Fibroblast of villous mesenchyme (primary cell): ENCODE data around the gene GNG8. TPM values are rescaled to one million over a fixed set of nuclear protein-coding genes. Genes with fewer than 3 reads are reported as not detected.

Experiments
- DNase-seq: peaks from one replicate; pipeline ENCODE4 v3.0.0-alpha.2; 2010; ENCODE audit warnings: low read depth
- H3K4me3 ChIP-seq: 2 replicates; pipeline ENCODE4 v1.5.1; 2011; ENCODE audit warnings: low read depth, mild to moderate bottlenecking, low read length
- total RNA-seq: library from RNA; depleted of rRNA; stranded (reverse); fragments of >200 nt; gene quantifications from 2 replicates; pipeline ENCODE4 v1.2.3, GENCODE V29; 2012
- TF ChIP-seq, protein P1 (sequence below): IDR thresholded peaks from 2 replicates; pipeline ENCODE4 v1.5.1; 2012; ENCODE audit warnings: low read depth, mild to moderate bottlenecking, low read length; ENCODE audit not compliant: insufficient read depth

GNG8 gene
- total RNA-seq, 1 donor = not detected

DNA sequence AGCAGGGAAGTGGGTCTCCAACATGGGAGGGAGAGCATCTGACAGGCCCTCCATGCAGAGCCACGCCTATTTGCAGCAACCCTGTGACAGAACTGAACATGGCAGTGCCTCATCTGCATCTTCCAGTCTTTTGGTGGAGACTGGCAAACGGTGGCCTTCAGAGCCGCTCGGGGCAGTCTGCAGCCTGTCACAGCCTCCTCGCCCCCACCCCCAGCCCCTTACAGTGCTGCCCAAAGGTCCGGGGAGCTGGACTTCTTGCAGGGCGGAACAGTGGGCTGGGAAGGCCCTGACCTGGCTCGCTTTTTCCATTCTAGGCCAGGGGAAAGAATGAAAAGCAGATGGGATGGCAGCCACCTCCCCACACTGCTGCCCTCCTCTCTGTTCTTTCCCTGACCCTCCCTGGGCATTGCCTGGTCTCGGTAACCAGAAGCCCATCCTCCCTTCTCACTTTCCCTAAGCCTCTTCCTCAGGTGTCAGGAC lies 32.2 kb downstream of the GNG8 start:
- TF ChIP-seq, protein P1, sequence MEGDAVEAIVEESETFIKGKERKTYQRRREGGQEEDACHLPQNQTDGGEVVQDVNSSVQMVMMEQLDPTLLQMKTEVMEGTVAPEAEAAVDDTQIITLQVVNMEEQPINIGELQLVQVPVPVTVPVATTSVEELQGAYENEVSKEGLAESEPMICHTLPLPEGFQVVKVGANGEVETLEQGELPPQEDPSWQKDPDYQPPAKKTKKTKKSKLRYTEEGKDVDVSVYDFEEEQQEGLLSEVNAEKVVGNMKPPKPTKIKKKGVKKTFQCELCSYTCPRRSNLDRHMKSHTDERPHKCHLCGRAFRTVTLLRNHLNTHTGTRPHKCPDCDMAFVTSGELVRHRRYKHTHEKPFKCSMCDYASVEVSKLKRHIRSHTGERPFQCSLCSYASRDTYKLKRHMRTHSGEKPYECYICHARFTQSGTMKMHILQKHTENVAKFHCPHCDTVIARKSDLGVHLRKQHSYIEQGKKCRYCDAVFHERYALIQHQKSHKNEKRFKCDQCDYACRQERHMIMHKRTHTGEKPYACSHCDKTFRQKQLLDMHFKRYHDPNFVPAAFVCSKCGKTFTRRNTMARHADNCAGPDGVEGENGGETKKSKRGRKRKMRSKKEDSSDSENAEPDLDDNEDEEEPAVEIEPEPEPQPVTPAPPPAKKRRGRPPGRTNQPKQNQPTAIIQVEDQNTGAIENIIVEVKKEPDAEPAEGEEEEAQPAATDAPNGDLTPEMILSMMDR = no peak
- DNase-seq = no peak
- peak overlapping the region; percentile 97 for H3K4me3 ChIP-seq

DNA sequence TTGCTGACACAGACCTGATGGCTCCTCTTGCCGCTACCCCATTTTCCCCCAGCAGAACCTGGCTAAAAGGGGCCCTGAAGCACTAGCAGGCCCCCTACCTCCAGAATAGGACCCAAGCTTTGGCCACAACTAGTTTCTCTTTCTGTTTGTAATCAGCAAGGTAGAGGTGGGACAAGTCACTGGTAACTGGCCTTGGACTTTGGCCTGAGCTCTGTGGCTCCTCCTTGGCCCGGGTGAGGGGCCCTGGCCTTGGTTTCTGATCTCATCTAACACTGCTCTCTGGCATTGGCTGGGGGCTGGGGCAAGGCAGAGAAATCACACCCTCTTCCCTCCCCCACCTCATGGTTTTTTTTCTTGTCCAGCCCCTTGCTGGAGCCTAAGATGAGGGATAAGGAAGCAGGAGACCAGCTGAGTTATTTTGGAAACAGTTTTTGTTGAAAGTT lies 32.8 kb downstream of the GNG8 start:
- TF ChIP-seq, protein P1 = no peak
- peak; percentile 22 for DNase-seq
- peak overlapping the region; percentile 97 for H3K4me3 ChIP-seq

DNA sequence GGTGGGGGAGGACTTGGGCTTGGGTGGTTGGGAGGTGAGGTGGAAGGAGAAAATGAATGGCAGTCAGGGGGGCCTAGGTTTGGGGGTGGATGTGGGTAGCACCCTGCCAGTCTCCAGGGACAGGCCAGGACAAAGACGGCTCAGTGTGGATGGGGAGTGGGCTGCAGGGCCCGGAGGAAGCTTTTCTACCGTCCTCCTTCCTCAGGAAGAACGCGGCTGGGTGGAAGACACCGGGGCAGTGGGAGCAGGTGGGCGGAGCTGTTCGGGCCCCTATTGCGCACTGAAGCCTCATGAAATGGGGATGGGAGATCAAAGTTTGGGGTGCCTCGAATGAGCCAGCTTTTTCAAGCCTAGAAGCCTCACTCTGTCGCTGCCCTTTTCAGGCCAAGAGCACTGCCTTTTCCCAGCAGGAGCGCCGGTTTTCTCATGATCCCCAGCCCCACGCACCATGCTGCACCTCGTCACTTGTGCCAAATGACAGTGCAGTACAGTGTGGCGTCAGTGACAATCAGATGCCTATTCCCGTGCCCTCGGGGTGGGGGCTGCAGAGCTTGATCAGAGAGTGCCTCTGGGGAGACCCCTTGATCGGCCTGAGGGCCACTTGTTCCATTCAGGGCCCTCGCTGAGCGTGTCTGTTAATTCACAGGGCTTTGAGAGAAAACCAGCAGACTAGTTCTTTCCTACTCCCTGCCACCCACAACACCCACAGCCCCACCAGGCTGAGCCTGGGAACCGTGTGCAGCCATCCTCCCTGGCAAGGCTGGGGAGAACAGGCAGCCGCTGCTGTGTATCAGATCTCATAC lies 33.4 kb downstream of the GNG8 start:
- H3K4me3 ChIP-seq = peak overlapping the region; percentile 97
- TF ChIP-seq, protein P1 = no peak
- DNase-seq = no peak

DNA sequence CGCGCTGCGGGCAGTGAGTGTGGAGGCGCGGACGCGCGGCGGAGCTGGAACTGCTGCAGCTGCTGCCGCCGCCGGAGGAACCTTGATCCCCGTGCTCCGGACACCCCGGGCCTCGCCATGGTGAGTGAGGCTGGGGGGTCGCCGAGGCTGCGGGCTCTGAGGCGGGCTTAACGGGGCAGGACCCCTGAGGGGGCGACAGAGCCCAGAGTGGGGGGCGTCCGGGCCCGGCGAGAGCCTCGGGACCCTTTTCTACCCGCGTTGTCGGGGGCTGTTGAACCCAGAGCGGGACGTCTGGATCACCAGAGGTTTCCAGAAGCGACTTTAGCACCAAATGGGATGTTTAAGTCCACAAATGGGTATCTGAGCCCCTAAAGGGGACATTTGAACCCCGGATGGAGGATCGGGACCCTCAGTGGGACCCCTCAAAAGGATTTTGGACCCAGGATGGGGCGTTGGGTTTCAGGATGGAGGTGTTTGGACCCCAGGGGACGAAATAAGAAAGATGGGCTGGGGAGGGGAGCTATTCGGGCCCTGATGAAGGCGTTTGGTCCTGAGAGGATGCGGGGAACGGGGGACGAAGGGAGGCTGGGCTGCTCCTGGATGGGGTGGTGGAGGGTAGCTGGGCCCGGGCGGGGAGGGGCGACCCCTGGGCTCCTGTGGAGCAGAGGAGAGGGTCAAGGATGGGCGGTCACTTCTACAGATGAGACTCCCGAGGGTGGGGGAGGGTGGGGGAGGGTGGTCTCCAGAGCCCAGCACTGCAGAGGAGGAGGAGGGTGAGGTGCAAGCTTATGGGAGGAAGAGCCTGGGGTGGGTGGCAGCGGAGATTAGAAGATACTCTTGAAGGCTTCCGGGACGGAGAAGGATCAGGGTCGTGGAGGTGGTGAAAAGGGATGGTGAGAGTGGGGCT lies 34.4 kb downstream of the GNG8 start, which contains the start of gene CALM3:
TSS of gene CALM3 (plus strand) at position 13 of the 907 bp plus-strand sequence. CDS start at position 118, 105 bp downstream.
- TF ChIP-seq, protein P1 = no peak
- peak within 1 kb of the TSS; percentile 97 for H3K4me3 ChIP-seq
- DNase-seq = no peak

DNA sequence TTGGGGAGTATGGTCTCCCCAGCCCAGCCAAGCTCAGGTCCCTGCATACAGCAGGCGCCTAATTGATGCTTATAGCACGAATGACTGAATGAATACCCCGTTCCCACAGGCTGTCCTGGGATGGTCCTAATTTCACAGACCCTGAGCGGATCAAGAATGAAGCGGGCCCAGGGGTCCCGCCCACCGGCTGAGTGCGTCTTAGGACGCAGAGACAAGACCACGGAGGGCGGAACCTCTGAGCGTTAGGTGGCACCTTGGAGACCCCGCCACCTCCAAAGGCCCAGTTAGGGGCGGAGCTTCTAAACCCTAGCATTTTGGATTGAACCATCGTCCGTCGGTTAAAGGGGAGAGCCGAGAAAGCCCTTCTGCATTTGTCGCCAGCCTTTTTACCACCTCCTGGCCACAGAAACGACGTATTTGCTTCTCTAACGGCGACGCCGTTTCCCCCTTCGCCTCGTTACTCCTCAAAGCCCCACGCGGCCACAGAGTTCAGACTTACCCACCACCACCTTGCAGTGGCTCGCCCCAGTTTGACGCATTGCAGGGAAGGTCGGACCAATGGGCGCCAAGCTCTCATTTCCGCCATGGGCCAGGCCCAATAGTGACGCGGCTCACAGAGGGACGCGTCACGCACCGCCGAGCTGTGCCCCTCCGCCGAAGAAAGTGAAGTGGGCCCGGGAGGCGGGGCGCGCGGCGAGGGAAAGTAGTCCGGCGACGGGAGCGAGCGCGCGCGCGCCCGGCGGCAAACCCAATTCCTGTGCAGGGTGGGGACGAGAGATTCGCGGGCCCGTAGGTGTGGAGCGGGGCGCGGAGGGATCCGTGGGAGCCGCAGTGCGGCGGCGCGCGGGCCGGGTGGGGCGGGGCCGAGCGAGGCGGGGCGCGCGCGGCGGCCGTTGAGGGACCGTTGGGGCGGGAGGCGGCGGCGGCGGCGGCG lies 35.4 kb downstream of the GNG8 start:
- DNase-seq = peak; percentile 99
- peak overlapping the region; percentile 97 for H3K4me3 ChIP-seq
- TF ChIP-seq, protein P1 = no peak
